Body of pancreas (tissue), 4 donors: ENCODE measurements around the gene NFKB1.

ENCODE experiments used
- POLR2A ChIP-seq, 3 donors: fragments of 450-650 bp; IDR thresholded peaks; one replicate each; pipeline ENCODE4 v1.6.1; 2016; ENCODE audit warnings: antibody characterized with exemption in 3 of 3, mild to moderate bottlenecking in 2 of 3
- TF ChIP-seq, protein P1 (sequence below), 7 experiments: fragments of 450-650 bp in 4 of 7; fragments of 200-600 bp in 3 of 7; sonication (generic) in 3 of 7; IDR thresholded peaks; one replicate each; pipeline ENCODE4 v1.5.1; 2016 to 2019; ENCODE audit warnings: antibody characterized with exemption in 7 of 7

DNA sequence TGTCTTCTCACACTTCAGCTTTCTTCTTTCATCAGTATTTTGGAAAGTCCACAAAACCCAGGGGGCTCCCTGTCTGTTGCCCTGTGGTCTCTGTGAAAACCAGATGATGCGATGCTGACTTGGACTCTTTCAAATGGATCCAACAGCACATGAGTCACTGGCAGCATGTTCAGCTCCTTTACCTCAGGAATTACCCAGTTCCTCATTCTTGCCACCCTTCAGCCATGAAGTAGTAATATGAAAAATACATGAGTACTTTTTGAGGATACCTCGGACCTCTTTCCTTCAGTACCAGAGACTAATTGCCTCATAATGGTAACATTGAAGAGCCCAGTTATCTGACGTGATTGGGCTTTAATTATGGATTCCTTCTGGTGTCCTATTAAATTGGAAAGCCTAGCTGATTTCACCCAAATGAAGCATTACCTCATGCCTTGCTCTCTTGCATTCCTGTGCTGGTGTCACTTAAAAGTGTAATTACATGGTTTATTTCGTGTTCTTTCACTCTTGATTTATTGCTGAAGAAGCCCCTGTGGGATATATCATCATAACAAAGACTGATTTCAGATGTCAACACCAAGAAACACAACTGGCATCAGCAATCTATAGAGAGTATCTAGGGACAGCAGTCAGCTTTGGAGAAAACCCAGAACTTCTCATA, 63.4 kb downstream of the NFKB1 start:
- no peak for TF ChIP-seq POLR2A (IDR thresholded peaks at IDR 0.05)
- TF ChIP-seq, protein P1, sequence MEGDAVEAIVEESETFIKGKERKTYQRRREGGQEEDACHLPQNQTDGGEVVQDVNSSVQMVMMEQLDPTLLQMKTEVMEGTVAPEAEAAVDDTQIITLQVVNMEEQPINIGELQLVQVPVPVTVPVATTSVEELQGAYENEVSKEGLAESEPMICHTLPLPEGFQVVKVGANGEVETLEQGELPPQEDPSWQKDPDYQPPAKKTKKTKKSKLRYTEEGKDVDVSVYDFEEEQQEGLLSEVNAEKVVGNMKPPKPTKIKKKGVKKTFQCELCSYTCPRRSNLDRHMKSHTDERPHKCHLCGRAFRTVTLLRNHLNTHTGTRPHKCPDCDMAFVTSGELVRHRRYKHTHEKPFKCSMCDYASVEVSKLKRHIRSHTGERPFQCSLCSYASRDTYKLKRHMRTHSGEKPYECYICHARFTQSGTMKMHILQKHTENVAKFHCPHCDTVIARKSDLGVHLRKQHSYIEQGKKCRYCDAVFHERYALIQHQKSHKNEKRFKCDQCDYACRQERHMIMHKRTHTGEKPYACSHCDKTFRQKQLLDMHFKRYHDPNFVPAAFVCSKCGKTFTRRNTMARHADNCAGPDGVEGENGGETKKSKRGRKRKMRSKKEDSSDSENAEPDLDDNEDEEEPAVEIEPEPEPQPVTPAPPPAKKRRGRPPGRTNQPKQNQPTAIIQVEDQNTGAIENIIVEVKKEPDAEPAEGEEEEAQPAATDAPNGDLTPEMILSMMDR (IDR thresholded peaks at IDR 0.05), result no peak
